ENCODE results near the gene NCKAP5.

The NCKAP5 gene

GRCh38 chr2:132645176-132645575 lies 923.1 kb downstream of the NCKAP5 start:
- no peaks in the 10 kb centered on the region for H3K36me3 Mint-ChIP-seq (ENCODE audit: low read depth)
- no peaks in the 10 kb centered on the region for H3K4me1 Mint-ChIP-seq (ENCODE audit: low read depth)
- H3K9me3 Mint-ChIP-seq, result no peaks in the 10 kb centered on the region
- no peak overlapping the region for H3K4me3 Mint-ChIP-seq
- DNase-seq (ENCODE audit: low spot score), result no peak
- H3K27ac Mint-ChIP-seq, result no peak overlapping the region
- H3K27me3 Mint-ChIP-seq (ENCODE audit: low read depth), result no peaks in the 10 kb centered on the region

DNA sequence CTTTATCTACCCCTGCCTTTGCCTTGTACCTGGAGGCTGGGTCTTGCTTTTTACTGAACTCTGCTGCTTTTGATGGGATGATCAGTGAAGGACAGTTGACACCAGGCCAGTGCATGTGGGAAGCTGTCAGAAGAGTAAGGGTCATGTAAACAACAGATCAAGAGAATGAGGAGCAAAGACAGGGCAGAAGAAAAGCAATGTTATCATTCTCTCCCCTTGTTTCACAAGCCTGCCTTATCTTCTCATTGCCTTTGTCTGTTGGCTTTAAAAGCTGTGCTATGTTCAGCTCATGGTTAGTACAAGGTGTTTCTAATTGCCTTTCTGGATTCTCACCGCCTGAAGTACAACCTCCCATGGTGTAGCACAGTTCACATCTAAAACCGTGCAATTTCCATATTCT lies 925.8 kb downstream of the NCKAP5 start:
- no peak overlapping the region for H3K27ac Mint-ChIP-seq
- no peaks in the 10 kb centered on the region for H3K27me3 Mint-ChIP-seq (ENCODE audit: low read depth)
- H3K4me1 Mint-ChIP-seq (ENCODE audit: low read depth), result no peaks in the 10 kb centered on the region

GRCh38 chr2:132641819-132642218 lies 926.4 kb downstream of the NCKAP5 start:
- no peak for DNase-seq (ENCODE audit: low spot score)
- no peaks in the 10 kb centered on the region for H3K4me1 Mint-ChIP-seq (ENCODE audit: low read depth)
- no peaks in the 10 kb centered on the region for H3K9me3 Mint-ChIP-seq
- no peak overlapping the region for H3K4me3 Mint-ChIP-seq
- no peaks in the 10 kb centered on the region for H3K36me3 Mint-ChIP-seq (ENCODE audit: low read depth)
- H3K27ac Mint-ChIP-seq, result no peak overlapping the region
- no peaks in the 10 kb centered on the region for H3K27me3 Mint-ChIP-seq (ENCODE audit: low read depth)

More for the DNA sequence above, 925.8 kb downstream of the NCKAP5 start:
- no peak overlapping the region for H3K4me3 Mint-ChIP-seq
- no peaks in the 10 kb centered on the region for H3K9me3 Mint-ChIP-seq
- H3K36me3 Mint-ChIP-seq (ENCODE audit: low read depth), result no peaks in the 10 kb centered on the region
- no peak for DNase-seq (ENCODE audit: low spot score)

DNA sequence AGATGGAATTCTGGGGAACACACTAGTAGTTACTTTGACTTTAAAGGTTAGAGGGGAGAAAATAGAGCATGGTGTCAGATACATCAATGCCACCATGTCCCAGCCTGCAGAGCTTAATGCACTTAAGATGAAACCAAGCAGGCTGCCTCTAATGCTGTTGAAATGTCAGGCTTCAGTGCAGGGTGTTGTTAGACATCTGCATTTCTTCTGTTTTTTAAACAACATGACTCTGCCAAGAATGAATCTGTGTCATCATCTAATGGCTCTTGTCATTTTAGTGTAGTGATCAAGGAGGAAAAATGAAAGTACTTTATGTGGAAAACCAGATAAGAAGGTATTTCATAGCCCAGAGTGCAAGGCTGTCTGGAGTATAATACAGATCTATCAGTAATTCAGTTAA lies 928.1 kb downstream of the NCKAP5 start:
- Mint-ChIP-seq H3K4me1 (ENCODE audit: low read depth) (no peaks in the 10 kb centered on the region), H3K4me3 (no peak overlapping the region), H3K27ac (no peak overlapping the region), H3K27me3 (ENCODE audit: low read depth) (no peaks in the 10 kb centered on the region), H3K36me3 (ENCODE audit: low read depth) (no peaks in the 10 kb centered on the region), H3K9me3 (no peaks in the 10 kb centered on the region)
- no peak for DNase-seq (ENCODE audit: low spot score)

DNA sequence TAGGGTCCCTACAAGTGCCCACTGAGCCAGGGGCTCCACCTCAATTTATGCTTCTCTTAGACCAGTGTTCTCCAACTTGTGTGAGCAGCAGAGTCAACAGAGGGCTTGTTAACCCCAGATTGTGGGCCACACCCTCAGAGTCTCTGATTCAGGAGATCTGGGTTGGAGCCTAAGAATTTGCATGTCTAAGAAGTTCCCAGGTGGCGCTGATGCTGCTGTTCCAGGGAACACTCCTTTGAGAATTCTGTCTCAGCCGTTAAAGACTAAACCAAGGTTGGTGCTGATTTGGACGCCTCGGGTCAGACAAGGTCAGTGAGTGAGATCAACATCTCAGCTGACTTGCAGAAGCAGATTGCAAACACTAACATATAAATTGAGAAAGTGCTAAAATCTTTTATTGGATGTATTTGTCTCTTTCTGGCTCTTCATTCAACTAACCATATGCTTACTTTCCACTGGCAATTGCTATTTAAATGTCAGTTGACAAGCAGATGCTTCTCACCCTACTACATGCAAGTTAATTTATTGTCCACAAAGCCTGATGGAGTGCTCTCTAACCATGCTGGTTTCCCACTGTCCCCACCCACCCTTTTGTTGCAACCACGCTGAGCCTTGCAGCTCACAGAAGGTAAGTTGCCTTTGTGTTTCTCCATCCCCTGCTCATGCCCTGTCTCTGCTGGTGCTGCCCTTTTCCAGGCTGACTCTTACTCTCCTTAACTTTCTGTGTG lies 929.8 kb downstream of the NCKAP5 start:
- Mint-ChIP-seq H3K4me3 (no peak overlapping the region), H3K27me3 (ENCODE audit: low read depth) (no peaks in the 10 kb centered on the region), H3K9me3 (no peaks in the 10 kb centered on the region), H3K4me1 (ENCODE audit: low read depth) (no peaks in the 10 kb centered on the region), H3K27ac (no peak overlapping the region), H3K36me3 (ENCODE audit: low read depth) (no peaks in the 10 kb centered on the region)
- DNase-seq (ENCODE audit: low spot score), result no peak

DNA sequence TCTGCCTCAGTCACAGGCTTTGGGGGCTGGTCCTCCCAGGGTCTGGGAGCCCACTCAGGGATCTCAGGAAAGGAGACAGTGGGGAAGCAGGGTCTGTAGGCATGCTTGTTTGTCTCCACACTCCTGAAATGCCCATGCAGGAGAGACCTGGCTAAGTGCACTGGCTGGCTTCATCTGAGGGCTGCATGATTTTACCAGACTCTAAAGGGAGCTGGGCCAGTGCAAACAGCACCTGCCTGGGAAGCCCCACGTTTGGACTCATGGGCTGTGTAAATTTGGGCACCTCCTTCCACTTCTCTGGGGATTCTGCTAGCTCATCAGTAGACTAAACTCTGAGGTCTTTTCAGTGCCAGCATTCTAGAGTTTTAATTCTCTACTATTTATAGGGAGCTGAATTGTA lies 931.9 kb downstream of the NCKAP5 start:
- H3K27ac Mint-ChIP-seq, result no peak overlapping the region
- no peaks in the 10 kb centered on the region for H3K9me3 Mint-ChIP-seq
- DNase-seq (ENCODE audit: low spot score), result no peak
- no peaks in the 10 kb centered on the region for H3K27me3 Mint-ChIP-seq (ENCODE audit: low read depth)
- H3K4me3 Mint-ChIP-seq, result no peak overlapping the region
- H3K36me3 Mint-ChIP-seq (ENCODE audit: low read depth), result no peaks in the 10 kb centered on the region
- no peaks in the 10 kb centered on the region for H3K4me1 Mint-ChIP-seq (ENCODE audit: low read depth)

- Mint-ChIP-seq H3K27ac (no peak overlapping the region), H3K9me3 (no peaks in the 10 kb centered on the region), H3K36me3 (ENCODE audit: low read depth) (no peaks in the 10 kb centered on the region), H3K4me3 (no peak overlapping the region), H3K4me1 (ENCODE audit: low read depth) (no peaks in the 10 kb centered on the region), H3K27me3 (ENCODE audit: low read depth) (no peaks in the 10 kb centered on the region)
- DNase-seq (ENCODE audit: low spot score), result no peak
Observed at GRCh38 chr2:132633635-132634034, 934.6 kb downstream of the NCKAP5 start.

DNA sequence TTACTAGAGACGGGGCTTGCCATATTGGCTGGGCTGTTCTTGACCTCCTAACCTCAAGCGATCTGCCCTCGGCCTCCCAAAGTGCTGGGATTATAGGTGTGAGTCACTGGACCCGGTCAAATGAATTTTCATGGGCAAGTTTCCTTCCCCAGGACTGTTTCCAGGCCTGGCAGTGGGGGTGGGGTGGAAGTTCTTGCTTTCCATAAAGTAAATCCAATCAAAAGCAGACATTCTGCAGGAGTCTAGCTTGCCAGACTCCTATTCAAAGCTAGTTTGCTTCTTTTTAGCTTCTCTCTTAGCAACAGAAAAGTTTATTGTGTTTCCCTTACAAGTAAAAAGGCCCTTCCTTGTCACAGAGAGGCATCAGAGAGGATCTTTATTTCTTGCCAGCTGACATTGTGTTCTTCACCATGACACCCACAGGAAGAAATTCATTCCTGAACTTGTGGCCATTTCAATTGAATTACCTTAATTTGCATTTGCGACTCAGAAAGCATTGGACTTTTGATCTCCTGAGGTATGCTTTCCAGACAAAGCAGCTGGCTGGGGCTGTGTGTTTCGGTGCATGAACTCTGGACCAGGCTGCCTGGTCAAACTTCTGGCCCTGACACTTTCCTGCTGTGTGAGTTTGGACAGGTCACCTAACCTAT lies 936.1 kb downstream of the NCKAP5 start:
- Mint-ChIP-seq H3K4me1 (ENCODE audit: low read depth) (no peaks in the 10 kb centered on the region), H3K27me3 (ENCODE audit: low read depth) (no peaks in the 10 kb centered on the region), H3K9me3 (no peaks in the 10 kb centered on the region), H3K36me3 (ENCODE audit: low read depth) (no peaks in the 10 kb centered on the region), H3K4me3 (no peak overlapping the region), H3K27ac (no peak overlapping the region)
- DNase-seq (ENCODE audit: low spot score), result no peak

GRCh38 chr2:132627536-132627935 lies 940.7 kb downstream of the NCKAP5 start:
- Mint-ChIP-seq H3K4me1 (ENCODE audit: low read depth) (no peaks in the 10 kb centered on the region), H3K36me3 (ENCODE audit: low read depth) (no peaks in the 10 kb centered on the region), H3K9me3 (no peaks in the 10 kb centered on the region), H3K4me3 (no peak overlapping the region), H3K27me3 (ENCODE audit: low read depth) (no peaks in the 10 kb centered on the region), H3K27ac (no peak overlapping the region)
- DNase-seq (ENCODE audit: low spot score), result no peak

- Mint-ChIP-seq H3K36me3 (ENCODE audit: low read depth) (no peaks in the 10 kb centered on the region), H3K27ac (no peak overlapping the region), H3K4me1 (ENCODE audit: low read depth) (no peaks in the 10 kb centered on the region), H3K4me3 (no peak overlapping the region), H3K9me3 (no peaks in the 10 kb centered on the region), H3K27me3 (ENCODE audit: low read depth) (no peaks in the 10 kb centered on the region)
- DNase-seq (ENCODE audit: low spot score), result no peak
Observed at GRCh38 chr2:132623096-132623839, 945.0 kb downstream of the NCKAP5 start.
